Stimulated activated naive CD8-positive, alpha-beta T cell treated with anti-CD3 and anti-CD28 coated beads, Interleukin-15, amount 100 ng/mL, for 72 hours (primary cell): ENCODE measurements around the gene RAET1L.
"Not testable (repeated sequence)": the region's sequence is repeated elsewhere in the genome, so short reads cannot be mapped to it uniquely, and the experiment has no call there.

Source experiments
- ATAC-seq: fragments of 150-1000 bp; cut with Tn5 transposase; 2 replicates; pipeline ENCODE4 v1.10.0; 2021; ENCODE audit warnings: mild to moderate bottlenecking, moderate library complexity
- DNase-seq, 2 donors: peaks; one replicate each; pipeline ENCODE4 v3.0.0; 2021 to 2022
- H3K27ac Mint-ChIP-seq, 2 donors: one replicate each; pipeline ENCODE4 v1.8.0; 2022; ENCODE audit warnings: mild to moderate bottlenecking in 2 of 2, mixed read lengths in 2 of 2, moderate library complexity in 2 of 2
- H3K27me3 Mint-ChIP-seq: one replicate; pipeline ENCODE4 v1.8.0; 2022; ENCODE audit warnings: mixed read lengths
- H3K4me1 Mint-ChIP-seq: one replicate; pipeline ENCODE4 v1.8.0; 2022; ENCODE audit warnings: mild to moderate bottlenecking, mixed read lengths
- H3K4me3 Mint-ChIP-seq, 2 donors: one replicate each; pipeline ENCODE4 v1.8.0; 2022; ENCODE audit warnings: mild to moderate bottlenecking in 2 of 2, mixed read lengths in 2 of 2, moderate library complexity in 1 of 2
- H3K9me3 Mint-ChIP-seq, 2 donors: one replicate each; pipeline ENCODE4 v1.8.0; 2022; ENCODE audit warnings: mixed read lengths in 2 of 2

RAET1L gene

DNA sequence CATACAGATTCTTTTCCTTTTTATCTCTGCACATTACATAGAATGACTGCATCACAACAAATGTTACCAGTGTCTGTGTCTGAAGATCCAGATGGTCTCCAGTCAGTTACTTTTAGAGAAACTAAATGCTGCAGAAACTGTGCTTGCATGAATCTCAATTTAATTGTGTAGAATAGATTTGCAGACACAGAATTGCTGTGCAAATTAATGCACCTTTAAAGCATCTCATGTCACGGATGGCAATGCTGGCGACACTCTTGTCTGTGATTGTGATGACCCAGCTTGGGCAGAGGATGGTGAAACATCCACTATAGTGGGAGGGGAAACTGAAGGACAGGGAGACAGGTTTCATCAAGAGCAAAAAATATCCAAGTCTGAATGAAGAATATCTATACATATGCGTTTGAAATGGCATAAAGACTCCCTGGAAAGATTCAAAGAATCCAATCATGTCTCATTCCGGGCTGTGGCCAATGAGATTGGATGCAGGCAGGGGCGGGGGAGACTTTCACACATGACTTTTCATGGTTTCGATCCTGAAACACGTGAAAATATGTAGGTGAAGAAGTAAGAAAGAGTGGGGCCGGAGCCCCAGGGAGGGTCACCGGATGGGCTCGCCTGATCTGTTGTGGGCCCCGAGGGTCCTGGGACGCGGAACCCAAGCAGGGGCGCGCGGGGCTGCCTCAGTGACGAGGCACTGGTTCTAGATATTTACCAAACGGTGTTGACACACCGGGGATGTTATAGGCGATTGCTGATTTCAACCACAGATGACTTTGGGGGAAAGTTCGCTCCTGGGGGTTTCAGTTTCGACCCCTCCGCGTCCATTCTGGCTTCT, 11.3 kb downstream of the RAET1L start:
- not testable (repeated sequence) for DNase-seq, H3K9me3 Mint-ChIP-seq, H3K27ac Mint-ChIP-seq
- peaks cover 87% of the 10 kb centered on the region for H3K27me3 Mint-ChIP-seq
- peak; percentile 36 for ATAC-seq
- peak overlapping the region; percentile 34 to 76 for H3K4me3 Mint-ChIP-seq
- H3K4me1 Mint-ChIP-seq, result peaks cover 31% of the 10 kb centered on the region

DNA sequence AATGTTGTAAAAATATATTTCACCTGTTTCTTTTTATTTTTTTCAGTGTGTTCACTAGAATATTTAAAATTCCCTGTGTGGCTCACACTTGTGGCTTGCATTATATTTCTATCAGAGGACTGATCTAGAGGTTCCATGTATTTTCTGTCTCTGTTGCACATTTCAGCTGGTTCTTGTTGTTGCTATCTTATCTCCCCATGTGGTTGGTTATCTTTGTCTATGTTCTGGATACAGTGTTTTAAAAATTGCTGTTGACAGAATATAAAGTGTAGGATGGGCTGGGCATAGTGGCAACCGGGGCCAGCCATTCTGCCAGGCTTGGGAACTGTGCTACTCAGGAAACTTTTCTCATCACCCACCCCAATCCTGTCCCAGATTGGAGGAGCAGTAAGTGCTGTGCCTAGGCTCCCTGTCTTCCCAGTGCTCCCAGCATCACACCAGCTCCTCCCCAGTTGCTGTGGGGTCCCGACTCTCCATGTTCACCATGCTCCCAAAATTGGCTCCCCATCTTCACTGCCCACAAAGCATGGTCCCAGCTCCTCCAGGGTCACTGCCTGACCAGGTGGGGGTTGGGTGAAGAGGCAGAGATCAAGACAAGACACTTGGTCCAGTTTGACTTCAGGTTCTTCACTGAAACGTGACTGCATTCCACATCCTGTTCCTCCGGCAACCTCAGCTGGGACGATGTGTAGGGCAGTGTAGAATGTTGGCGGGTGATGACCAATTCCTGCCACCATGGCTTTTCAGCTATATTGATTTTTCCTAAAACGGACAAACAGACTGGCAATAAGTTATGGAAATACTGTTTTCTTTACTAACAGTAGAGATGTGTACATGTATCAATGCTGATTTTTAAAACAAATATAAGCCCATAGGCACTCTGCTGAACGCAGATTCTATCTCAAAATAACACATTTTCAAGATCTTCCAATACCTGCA, 12.2 kb downstream of the RAET1L start:
- H3K27ac Mint-ChIP-seq, ATAC-seq, H3K9me3 Mint-ChIP-seq, H3K4me3 Mint-ChIP-seq, DNase-seq: not testable (repeated sequence)
- H3K4me1 Mint-ChIP-seq, result peaks cover 39% of the 10 kb centered on the region
- H3K27me3 Mint-ChIP-seq, result peaks cover 87% of the 10 kb centered on the region

- H3K27me3 Mint-ChIP-seq, result peaks cover 55% of the 10 kb centered on the region
Observed at GRCh38 chr6:150008588-150008987, 16.7 kb downstream of the RAET1L start.

GRCh38 chr6:150006961-150007464, 18.3 kb downstream of the RAET1L start:
- H3K4me1 Mint-ChIP-seq, result peaks cover 59% of the 10 kb centered on the region
- peak overlapping the region in 1 of 2 donors; percentile 2 for H3K4me3 Mint-ChIP-seq
- peak; percentile 68 to 70 for DNase-seq
- ATAC-seq, result peak; percentile 51
- peaks cover 43% of the 10 kb centered on the region for H3K27me3 Mint-ChIP-seq
- no peaks in the 10 kb centered on the region for H3K9me3 Mint-ChIP-seq
- no peak overlapping the region for H3K27ac Mint-ChIP-seq

More at GRCh38 chr6:150008588-150008987, 16.7 kb downstream of the RAET1L start:
- ATAC-seq, result no peak
- Mint-ChIP-seq H3K27ac (no peak overlapping the region), H3K4me1 (peaks cover 47% of the 10 kb centered on the region), H3K9me3 (no peaks in the 10 kb centered on the region), H3K4me3 (no peak overlapping the region)
- no peak for DNase-seq

DNA sequence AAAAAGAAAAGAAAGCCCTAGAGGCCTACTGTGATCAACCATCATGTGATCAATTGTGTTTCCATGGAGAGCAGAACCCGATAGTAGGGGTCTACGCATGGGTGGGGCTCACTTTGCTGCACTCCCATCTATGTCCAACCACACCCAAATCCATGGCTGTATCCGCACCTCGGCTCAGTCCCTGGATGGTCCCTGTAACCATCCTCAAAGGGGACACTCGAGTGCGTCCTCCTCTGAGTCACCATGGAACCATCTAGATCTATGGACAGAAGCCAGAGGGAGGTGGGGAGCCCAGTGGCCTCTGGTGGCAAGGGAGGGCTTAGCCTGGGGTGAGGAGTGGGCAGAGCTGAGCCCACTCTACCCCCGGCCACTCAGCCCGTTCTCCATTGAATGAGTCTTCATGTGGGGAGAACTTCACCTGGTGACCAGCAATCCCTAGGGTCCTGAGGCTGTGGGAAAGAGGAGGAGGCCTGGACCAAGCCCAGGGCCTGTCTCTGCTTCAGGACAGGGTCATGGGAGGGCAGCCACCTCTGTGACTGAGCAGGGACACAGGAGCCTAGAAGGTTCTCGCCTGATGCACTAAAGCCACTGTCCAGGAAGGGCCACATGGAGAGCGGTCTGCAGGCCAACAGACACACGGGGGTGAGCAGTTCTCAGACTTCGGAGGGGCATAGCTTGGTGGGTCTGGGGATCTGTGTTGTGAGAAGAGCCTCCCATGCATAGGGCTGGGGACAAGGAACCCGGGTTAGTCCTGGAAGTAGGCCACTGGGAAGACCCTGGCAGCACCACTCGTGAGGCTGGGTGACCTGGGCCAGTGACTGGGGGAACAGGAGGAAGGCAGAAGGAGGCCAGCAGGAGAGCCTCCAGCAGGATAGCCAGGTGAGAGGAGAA, 19.3 kb downstream of the RAET1L start:
- no peak for ATAC-seq
- Mint-ChIP-seq H3K27me3 (peaks cover 38% of the 10 kb centered on the region), H3K27ac (no peak overlapping the region), H3K4me1 (peaks cover 69% of the 10 kb centered on the region), H3K4me3 (peak overlapping the region; percentile 93 to 94), H3K9me3 (no peaks in the 10 kb centered on the region)
- DNase-seq, result no peak

GRCh38 chr6:150004783-150005717, 20.3 kb downstream of the RAET1L start:
- ATAC-seq (peak; percentile 77), DNase-seq (peak; percentile 94 to 96)
- Mint-ChIP-seq H3K4me1 (peaks cover 79% of the 10 kb centered on the region), H3K4me3 (peak overlapping the region; percentile 93 to 94), H3K9me3 (no peaks in the 10 kb centered on the region), H3K27ac (peak overlapping the region; percentile 71 to 93), H3K27me3 (peaks cover 33% of the 10 kb centered on the region)

GRCh38 chr6:150004101-150004782, 21.1 kb downstream of the RAET1L start:
- Mint-ChIP-seq H3K27me3 (peaks cover 33% of the 10 kb centered on the region), H3K4me3 (peak overlapping the region; percentile 93 to 94), H3K4me1 (peaks cover 85% of the 10 kb centered on the region), H3K27ac (peak overlapping the region; percentile 13 to 29), H3K9me3 (no peaks in the 10 kb centered on the region)
- ATAC-seq (peak; percentile 72), DNase-seq (peak in 1 of 2 donors; percentile 81)

DNA sequence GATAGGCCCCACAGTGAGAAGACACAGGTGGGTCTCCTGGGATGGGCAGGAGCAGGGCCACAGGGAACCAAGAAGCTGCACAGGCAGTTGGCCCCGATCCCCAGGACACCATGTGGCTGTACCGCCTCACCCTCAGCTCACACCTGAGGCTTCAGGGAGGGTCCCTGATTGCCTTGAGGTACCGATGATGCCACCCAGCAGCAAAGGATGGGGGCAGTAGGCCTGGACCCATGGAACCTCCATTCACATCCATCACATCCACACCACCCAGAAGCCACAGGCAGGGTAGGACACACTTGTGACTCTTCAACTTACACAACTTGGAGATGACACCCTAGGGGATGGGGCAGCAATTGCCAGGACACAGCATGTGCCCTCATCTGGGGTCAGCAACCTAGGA, 21.7 kb downstream of the RAET1L start:
- not testable (repeated sequence) for DNase-seq, H3K27ac Mint-ChIP-seq, H3K9me3 Mint-ChIP-seq, ATAC-seq
- Mint-ChIP-seq H3K4me3 (peak overlapping the region in 1 of 2 donors; percentile 94), H3K4me1 (peaks cover 81% of the 10 kb centered on the region), H3K27me3 (peaks cover 29% of the 10 kb centered on the region)

- Mint-ChIP-seq H3K27ac (no peak overlapping the region), H3K9me3 (no peaks in the 10 kb centered on the region), H3K27me3 (peaks cover 24% of the 10 kb centered on the region), H3K4me1 (peaks cover 75% of the 10 kb centered on the region), H3K4me3 (no peak overlapping the region)
- ATAC-seq (no peak), DNase-seq (no peak)
Observed at GRCh38 chr6:150002710-150003109, 22.6 kb downstream of the RAET1L start.

GRCh38 chr6:150001295-150002008, 23.9 kb downstream of the RAET1L start:
- H3K9me3 Mint-ChIP-seq, result no peaks in the 10 kb centered on the region
- peak overlapping the region in 1 of 2 donors; percentile 64 for H3K27ac Mint-ChIP-seq
- H3K4me3 Mint-ChIP-seq, result peak overlapping the region; percentile 21 to 64
- peaks cover 37% of the 10 kb centered on the region for H3K27me3 Mint-ChIP-seq
- DNase-seq (peak; percentile 52 to 65), ATAC-seq (peak; percentile 55)
- H3K4me1 Mint-ChIP-seq, result peaks cover 62% of the 10 kb centered on the region

DNA sequence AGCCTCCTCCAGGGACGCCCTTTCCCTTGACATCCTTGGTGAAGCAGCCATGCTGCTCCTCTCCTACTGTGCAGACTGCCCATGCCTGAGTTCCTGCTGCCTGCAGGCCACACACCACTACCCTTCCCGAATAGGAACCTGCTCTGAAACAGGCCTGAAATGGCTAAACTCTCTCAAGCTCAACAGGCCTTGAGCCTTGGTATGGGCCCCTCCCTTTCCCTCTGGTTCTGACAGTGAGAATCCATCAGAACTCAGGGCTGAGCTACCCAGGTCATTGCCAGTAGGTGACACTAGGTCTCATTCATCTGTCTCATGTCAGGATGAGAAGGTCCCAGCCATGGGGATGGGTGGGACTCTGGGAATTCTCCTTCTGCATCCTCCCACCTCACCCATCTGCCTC, 25.7 kb downstream of the RAET1L start:
- Mint-ChIP-seq H3K4me1 (peaks cover 54% of the 10 kb centered on the region), H3K27me3 (peaks cover 47% of the 10 kb centered on the region), H3K27ac (no peak overlapping the region), H3K4me3 (no peak overlapping the region), H3K9me3 (no peaks in the 10 kb centered on the region)
- ATAC-seq (no peak), DNase-seq (no peak)

GRCh38 chr6:149995971-149996370, 29.4 kb downstream of the RAET1L start:
- no peak overlapping the region for H3K4me3 Mint-ChIP-seq
- ATAC-seq (no peak), DNase-seq (no peak)
- no peaks in the 10 kb centered on the region for H3K9me3 Mint-ChIP-seq
- peaks cover 83% of the 10 kb centered on the region for H3K27me3 Mint-ChIP-seq
- no peak overlapping the region for H3K27ac Mint-ChIP-seq
- peaks cover 31% of the 10 kb centered on the region for H3K4me1 Mint-ChIP-seq

- no peaks in the 10 kb centered on the region for H3K9me3 Mint-ChIP-seq
- peaks cover 31% of the 10 kb centered on the region for H3K4me1 Mint-ChIP-seq
- DNase-seq, result no peak
- peaks cover 88% of the 10 kb centered on the region for H3K27me3 Mint-ChIP-seq
- no peak for ATAC-seq
- no peak overlapping the region for H3K27ac Mint-ChIP-seq
- H3K4me3 Mint-ChIP-seq, result no peak overlapping the region
Observed at GRCh38 chr6:149995235-149995750, 30.0 kb downstream of the RAET1L start.
